Cardiac muscle cell (in vitro differentiated cells and primary cell): ENCODE results near the gene RYR1. TPM values are rescaled to one million over a fixed set of nuclear protein-coding genes. Genes with fewer than 3 reads are reported as not detected.

Experiments used
- DNase-seq, 2 donors: peaks; one replicate each; pipeline versions ENCODE4 v3.0.0 to v3.0.0-alpha.2; 2010 to 2017; ENCODE audit warnings: low read depth in 1 of 2, low spot score in 1 of 2
- H3K27ac ChIP-seq: fragments of 200-600 bp; sonication (generic); 2 replicates; pipeline ENCODE4 v1.5.1; 2016
- H3K27me3 ChIP-seq: fragments of 200-600 bp; sonication (generic); 2 replicates; pipeline ENCODE4 v1.6.0; 2016; ENCODE audit warnings: control low read depth
- H3K36me3 ChIP-seq: fragments of 200-600 bp; sonication (generic); 2 replicates; pipeline ENCODE4 v1.5.1; 2016; ENCODE audit warnings: control low read depth
- H3K4me1 ChIP-seq: fragments of 200-600 bp; sonication (generic); 2 replicates; pipeline ENCODE4 v1.8.1; 2017; ENCODE audit warnings: low read depth, mild to moderate bottlenecking, mixed run types
- H3K4me3 ChIP-seq: fragments of 200-600 bp; sonication (generic); 2 replicates; pipeline ENCODE4 v1.5.1; 2016; ENCODE audit warnings: mild to moderate bottlenecking
- H3K9me3 ChIP-seq: fragments of 200-600 bp; sonication (generic); 2 replicates; pipeline ENCODE4 v1.5.1; 2017; ENCODE audit warnings: low read depth, mild to moderate bottlenecking, control low read depth
- polyA plus RNA-seq: library from polyadenylated mRNA; unstranded; fragments of >200 nt; fragmentation: Nextera tagmentation; extraction: Ambion mirVana; gene quantifications from 2 replicates; pipeline ENCODE4 v1.2.1, GENCODE V29; 2016
- total RNA-seq: library from RNA; depleted of rRNA; stranded (reverse); fragments of >200 nt; gene quantifications from 2 replicates; pipeline ENCODE4 v1.2.3, GENCODE V29; 2016
- TF ChIP-seq, protein P1 (sequence below): IDR thresholded peaks from 2 replicates; pipeline ENCODE4 v1.5.1; 2012; ENCODE audit warnings: low read depth, mild to moderate bottlenecking, low read length

The RYR1 gene
- total and polyA plus RNA-seq, 2 experiments from 2014 or later: 0.71 to 12.8 TPM

- no peak overlapping the region for H3K4me3 ChIP-seq
- no peak overlapping the region for H3K27ac ChIP-seq
- H3K36me3 ChIP-seq: no peaks in the 10 kb centered on the region
These were observed 2.6 kb upstream of the RYR1 start for GRCh38 chr19:38430931-38431330.

DNA sequence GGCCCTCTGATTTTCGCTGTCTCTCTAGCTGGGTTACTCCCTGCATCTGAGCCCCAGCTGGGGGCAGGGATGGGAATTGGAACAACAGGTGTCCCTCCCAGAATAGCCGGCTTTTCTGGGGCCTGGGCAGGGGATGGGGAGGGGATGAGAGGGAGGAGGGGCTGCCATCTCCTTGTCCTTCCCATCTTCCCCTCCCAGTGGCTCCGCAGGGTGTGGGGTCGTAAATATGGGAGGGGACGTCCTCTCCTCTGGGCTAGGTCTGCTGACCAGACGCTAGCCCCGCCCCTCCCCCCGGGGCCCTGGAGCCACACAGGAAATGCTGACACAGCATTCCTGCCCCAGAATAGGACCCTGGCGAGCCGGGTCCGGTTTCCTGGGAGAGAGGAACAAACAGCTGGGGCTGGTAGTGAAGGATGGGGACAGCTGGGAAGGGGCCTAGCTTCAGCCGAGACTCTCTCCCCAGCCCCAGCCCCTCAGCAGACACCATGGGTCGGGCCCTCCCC lies 1.1 kb downstream of the RYR1 start:
- DNase-seq: peak in 1 of 2 donors; percentile 85
- H3K4me3 ChIP-seq: peak overlapping the region; percentile 20
- H3K4me1 ChIP-seq: peaks cover 17% of the 10 kb centered on the region
- no peaks in the 10 kb centered on the region for H3K36me3 ChIP-seq
- H3K27ac ChIP-seq: peak overlapping the region; percentile 36
- H3K9me3 ChIP-seq: no peaks in the 10 kb centered on the region
- TF ChIP-seq, protein P1, sequence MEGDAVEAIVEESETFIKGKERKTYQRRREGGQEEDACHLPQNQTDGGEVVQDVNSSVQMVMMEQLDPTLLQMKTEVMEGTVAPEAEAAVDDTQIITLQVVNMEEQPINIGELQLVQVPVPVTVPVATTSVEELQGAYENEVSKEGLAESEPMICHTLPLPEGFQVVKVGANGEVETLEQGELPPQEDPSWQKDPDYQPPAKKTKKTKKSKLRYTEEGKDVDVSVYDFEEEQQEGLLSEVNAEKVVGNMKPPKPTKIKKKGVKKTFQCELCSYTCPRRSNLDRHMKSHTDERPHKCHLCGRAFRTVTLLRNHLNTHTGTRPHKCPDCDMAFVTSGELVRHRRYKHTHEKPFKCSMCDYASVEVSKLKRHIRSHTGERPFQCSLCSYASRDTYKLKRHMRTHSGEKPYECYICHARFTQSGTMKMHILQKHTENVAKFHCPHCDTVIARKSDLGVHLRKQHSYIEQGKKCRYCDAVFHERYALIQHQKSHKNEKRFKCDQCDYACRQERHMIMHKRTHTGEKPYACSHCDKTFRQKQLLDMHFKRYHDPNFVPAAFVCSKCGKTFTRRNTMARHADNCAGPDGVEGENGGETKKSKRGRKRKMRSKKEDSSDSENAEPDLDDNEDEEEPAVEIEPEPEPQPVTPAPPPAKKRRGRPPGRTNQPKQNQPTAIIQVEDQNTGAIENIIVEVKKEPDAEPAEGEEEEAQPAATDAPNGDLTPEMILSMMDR: no peak
- H3K27me3 ChIP-seq: no peaks in the 10 kb centered on the region

More at GRCh38 chr19:38430931-38431330, 2.6 kb upstream of the RYR1 start:
- H3K9me3 ChIP-seq: no peaks in the 10 kb centered on the region
- TF ChIP-seq, protein P1: no peak
- H3K27me3 ChIP-seq: no peaks in the 10 kb centered on the region
- H3K4me1 ChIP-seq: peaks cover 17% of the 10 kb centered on the region
- DNase-seq: no peak

DNA sequence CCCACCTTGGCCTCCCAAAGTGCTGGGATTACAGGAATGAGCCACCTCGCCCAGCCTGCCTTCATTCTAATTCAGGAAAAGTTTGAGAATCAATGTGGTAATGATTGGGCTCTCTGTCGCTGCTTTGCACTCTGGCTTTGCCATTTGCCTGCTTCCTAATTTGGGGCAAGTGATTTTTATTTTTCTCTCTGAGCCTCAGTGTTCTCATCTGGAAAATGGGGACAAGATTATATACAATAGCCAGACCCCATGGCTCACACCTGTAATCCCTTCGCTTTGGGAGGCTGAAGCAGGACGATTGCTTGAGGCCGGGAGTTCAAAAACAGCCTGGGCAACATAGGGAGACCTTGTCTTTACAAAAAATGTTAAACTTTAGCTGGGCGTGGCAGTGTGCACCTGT lies 3.8 kb downstream of the RYR1 start:
- H3K4me1 ChIP-seq: peaks cover 17% of the 10 kb centered on the region

DNA sequence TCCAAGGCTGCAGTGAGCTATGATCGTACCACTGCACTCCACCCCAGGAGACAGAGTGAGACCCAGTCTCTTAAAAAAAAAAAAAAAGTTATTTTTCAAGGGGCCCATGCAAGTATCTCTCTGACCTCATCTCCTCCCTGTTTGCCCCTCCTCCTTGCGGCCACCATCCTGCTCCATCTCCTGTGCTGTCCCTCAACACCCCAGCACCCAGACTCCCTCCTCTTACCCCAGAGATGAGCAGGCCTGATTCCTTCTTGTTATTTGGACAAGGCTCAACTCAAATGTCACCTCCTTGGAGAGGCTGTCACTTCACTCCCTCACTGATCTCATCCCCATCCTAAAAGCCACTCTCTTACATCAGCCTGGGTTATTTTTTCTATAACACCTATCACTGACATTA lies 4.4 kb downstream of the RYR1 start:
- no peak for DNase-seq
- no peaks in the 10 kb centered on the region for H3K9me3 ChIP-seq
- no peaks in the 10 kb centered on the region for H3K27me3 ChIP-seq
- peaks cover 17% of the 10 kb centered on the region for H3K4me1 ChIP-seq
- H3K36me3 ChIP-seq: no peaks in the 10 kb centered on the region
- no peak overlapping the region for H3K4me3 ChIP-seq
- TF ChIP-seq, protein P1: no peak
- H3K27ac ChIP-seq: no peak overlapping the region

More for the DNA sequence above, 3.8 kb downstream of the RYR1 start:
- no peak overlapping the region for H3K4me3 ChIP-seq
- TF ChIP-seq, protein P1: no peak
- H3K36me3 ChIP-seq: no peaks in the 10 kb centered on the region
- DNase-seq: no peak
- no peaks in the 10 kb centered on the region for H3K9me3 ChIP-seq
- no peaks in the 10 kb centered on the region for H3K27me3 ChIP-seq
- H3K27ac ChIP-seq: no peak overlapping the region

- Histone ChIP-seq H3K36me3 (no peaks in the 10 kb centered on the region), H3K27ac (no peak overlapping the region), H3K4me3 (no peak overlapping the region), H3K9me3 (no peaks in the 10 kb centered on the region), H3K27me3 (no peaks in the 10 kb centered on the region), H3K4me1 (no peaks in the 10 kb centered on the region)
- DNase-seq: no peak
- TF ChIP-seq, protein P1: no peak
These were observed 7.1 kb downstream of the RYR1 start for GRCh38 chr19:38440592-38440991.
